Measurements from ENCODE around the gene POGZ.
A peak's percentile ranks its signal among the peaks of the same experiment; 100 is the strongest.
"Not testable (repeated sequence)": the region's sequence is repeated elsewhere in the genome, so short reads cannot be mapped to it uniquely, and the experiment has no call there.

Gene POGZ

DNA sequence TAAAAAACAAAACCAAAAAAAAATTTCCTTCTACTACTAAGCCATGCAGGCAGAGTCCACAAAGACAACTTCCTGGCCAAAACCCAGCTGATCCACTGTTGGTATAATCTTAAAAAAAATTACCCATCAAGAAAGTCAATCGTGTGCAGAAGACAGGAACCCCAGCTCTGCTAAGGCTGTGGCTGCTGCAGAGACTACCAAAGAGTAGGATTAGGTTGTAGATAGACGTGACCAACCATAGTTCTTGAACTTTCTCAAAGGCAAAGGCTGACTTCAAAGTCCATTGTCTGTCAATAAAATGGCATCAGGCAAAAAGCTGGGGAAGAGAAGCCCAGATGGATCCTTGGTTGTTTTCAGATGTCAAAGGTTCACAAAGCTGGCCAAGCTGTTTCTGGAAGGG lies 56.5 kb downstream of the POGZ start:
- in situ Hi-C loops (cut with MboI; ENCODE audit: low sequenced_read_pairs, unreplicated experiment): no loop called here
- DNase-seq (ENCODE audit: low spot score): no peak
- TF ChIP-seq, protein P1, sequence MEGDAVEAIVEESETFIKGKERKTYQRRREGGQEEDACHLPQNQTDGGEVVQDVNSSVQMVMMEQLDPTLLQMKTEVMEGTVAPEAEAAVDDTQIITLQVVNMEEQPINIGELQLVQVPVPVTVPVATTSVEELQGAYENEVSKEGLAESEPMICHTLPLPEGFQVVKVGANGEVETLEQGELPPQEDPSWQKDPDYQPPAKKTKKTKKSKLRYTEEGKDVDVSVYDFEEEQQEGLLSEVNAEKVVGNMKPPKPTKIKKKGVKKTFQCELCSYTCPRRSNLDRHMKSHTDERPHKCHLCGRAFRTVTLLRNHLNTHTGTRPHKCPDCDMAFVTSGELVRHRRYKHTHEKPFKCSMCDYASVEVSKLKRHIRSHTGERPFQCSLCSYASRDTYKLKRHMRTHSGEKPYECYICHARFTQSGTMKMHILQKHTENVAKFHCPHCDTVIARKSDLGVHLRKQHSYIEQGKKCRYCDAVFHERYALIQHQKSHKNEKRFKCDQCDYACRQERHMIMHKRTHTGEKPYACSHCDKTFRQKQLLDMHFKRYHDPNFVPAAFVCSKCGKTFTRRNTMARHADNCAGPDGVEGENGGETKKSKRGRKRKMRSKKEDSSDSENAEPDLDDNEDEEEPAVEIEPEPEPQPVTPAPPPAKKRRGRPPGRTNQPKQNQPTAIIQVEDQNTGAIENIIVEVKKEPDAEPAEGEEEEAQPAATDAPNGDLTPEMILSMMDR (IDR thresholded peaks at IDR 0.05; ENCODE audit: borderline replicate concordance, control extremely low read depth, extremely low read depth, insufficient read depth, missing control alignments): no peak

DNA sequence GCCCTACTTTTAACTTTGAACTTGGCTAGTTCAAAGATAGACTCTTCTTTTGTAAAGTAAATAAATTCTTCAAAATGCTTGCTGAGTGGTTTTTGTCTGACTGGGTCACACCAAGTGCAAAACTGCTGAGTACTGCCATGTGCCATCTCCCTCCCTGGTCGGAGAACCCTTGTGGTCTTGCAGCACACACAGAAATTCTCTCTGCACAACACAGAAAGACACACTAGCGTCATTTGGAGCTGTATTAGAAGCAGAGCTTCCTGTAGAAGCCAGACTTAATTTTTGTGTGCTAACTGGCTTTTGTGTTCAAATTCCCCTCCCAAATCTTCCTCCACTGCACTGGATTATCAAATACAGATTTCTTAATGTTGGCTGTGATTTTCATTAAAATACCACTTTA lies 57.4 kb downstream of the POGZ start:
- DNase-seq (ENCODE audit: low spot score): no peak
- in situ Hi-C loops (cut with MboI; ENCODE audit: low sequenced_read_pairs, unreplicated experiment): no loop called here
- TF ChIP-seq, protein P1 (IDR thresholded peaks at IDR 0.05; ENCODE audit: borderline replicate concordance, control extremely low read depth, extremely low read depth, insufficient read depth, missing control alignments): no peak

DNA sequence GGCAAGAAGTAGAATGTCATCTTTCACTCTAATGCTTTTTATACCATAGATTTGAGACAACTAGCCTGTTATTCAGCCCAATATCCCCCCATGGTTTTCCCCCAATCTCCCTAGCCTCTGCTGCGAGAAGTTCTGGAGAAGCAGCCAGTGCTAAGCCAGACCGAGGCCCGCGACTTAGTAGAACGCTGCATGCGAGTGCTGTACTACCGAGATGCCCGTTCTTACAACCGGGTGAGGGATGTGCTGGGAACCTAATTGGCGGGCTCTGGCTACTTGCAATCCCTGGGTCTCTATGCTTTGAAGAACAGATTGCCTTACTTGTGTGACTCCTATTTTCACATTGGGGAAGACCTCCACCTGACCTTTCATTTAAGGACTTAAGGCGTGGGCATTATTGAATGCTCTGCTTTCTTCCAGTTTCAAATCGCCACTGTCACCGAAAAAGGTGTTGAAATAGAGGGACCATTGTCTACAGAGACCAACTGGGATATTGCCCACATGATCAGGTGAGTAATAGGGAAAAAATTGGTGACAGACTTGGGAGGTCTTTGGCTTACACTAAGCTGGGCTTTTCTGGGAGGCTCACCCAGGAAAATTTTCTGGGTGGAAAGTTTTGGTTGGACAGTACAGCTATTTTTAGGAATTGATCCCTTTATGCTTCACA lies 58.0 kb downstream of the POGZ start:
- in situ Hi-C loops (cut with MboI; ENCODE audit: low sequenced_read_pairs, unreplicated experiment): no loop called here
- DNase-seq (ENCODE audit: low spot score): no peak
- TF ChIP-seq, protein P1 (IDR thresholded peaks at IDR 0.05; ENCODE audit: borderline replicate concordance, control extremely low read depth, extremely low read depth, insufficient read depth, missing control alignments): no peak

DNA sequence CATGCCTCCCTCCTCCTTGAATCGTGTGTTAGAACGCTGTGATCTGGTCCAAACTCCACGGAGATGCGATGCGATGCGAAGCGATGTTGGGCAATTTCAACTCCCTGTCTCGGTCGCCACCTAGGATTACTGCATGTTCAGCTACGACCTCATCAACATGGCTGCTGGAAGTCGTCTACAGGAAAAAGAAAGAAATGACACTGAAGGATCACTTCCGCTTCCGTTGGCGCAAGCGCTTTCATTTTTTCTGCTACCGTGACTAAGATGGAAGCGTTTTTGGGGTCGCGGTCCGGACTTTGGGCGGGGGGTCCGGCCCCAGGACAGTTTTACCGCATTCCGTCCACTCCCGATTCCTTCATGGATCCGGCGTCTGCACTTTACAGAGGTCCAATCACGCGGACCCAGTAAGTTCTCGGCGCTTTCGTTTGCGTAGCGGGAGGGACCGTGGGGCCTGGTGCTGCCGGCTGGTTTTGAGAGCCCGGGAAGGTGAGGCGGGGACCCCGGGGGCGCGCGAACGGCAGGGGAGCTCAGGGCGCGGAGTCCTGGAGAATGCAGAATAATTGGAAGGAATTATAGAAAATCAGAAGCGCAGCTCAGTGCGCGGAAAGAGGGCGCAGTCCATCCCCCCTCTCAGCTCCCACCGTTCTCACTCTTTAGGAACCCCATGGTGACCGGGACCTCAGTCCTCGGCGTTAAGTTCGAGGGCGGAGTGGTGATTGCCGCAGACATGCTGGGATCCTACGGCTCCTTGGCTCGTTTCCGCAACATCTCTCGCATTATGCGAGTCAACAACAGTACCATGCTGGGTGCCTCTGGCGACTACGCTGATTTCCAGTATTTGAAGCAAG lies 59.7 kb downstream of the POGZ start, which contains the start of gene PSMB4:
PSMB4 (plus strand) TSS at position 250 of the 848 bp plus-strand sequence; CDS start at position 265, 15 bp downstream.
- in situ Hi-C loops (cut with MboI; ENCODE audit: low sequenced_read_pairs, unreplicated experiment): no loop called here
- DNase-seq (ENCODE audit: low spot score): peak; percentile 92
- TF ChIP-seq, protein P1 (IDR thresholded peaks at IDR 0.05; ENCODE audit: borderline replicate concordance, control extremely low read depth, extremely low read depth, insufficient read depth, missing control alignments): peak; percentile 47

DNA sequence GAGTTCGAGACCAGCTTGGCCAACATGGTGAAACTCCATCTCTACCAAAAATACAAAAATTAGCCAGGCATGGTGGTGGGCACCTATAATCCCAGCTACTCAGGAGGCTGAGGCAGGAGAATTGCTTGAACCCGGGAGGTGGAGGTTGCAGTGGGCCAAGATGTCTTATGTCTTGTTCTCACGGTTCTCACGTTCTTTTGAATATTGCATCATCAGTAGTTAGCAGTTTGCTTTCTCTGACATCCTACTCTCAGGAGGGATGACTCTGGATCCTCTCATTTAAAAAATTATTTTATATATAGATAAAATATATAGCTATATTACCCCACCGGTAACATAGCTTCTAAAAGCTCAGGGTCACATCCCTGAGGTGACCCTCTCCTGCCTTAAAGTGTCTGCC lies 63.0 kb downstream of the POGZ start:
- DNase-seq (ENCODE audit: low spot score); in situ Hi-C loops (cut with MboI; ENCODE audit: low sequenced_read_pairs, unreplicated experiment): not testable (repeated sequence)

DNA sequence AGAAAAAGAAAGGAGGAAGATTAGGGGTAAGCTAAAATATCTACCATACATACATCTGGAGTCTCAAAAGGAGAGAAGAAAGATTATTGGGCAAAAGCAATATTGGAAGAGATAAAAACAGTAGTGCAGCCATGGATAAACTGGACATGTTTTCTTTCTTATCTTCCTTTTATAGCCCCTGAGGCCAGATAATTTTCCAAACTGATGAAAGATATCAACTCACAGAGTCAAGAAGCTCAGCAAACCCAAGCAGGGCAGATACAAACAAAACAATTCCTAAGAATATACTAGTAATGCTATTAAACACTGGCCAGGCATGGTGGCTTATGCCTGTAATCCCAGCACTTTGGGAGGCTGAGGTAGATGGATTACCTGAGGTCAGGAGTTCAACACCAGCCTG lies 65.7 kb downstream of the POGZ start:
- in situ Hi-C loops (cut with MboI; ENCODE audit: low sequenced_read_pairs, unreplicated experiment): no loop called here
- no peak for DNase-seq (ENCODE audit: low spot score)
- TF ChIP-seq, protein P1 (IDR thresholded peaks at IDR 0.05; ENCODE audit: borderline replicate concordance, control extremely low read depth, extremely low read depth, insufficient read depth, missing control alignments): no peak

DNA sequence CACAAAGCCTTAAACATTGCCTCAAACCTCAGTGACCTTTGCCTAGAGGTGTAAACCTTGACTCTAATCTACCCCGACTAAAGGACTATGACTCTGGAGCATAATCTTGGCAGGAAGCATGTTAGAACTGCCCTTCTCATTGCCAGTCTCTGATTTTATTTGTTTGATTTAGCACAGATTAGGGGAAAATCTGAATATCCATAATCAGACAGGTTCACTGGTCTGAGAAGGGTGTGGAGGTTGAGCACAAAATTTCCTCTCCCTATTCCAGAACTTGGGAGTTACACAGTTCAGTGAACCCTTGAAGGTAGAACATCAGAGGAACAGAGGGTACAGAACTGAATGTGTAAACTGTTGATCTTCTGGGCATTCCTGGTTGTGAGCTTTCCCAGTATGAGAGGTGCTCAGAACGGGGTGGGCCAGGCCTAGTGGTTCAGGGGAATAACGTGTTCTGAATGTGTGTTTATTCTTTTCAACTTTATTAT lies 68.2 kb downstream of the POGZ start:
- TF ChIP-seq, protein P1 (IDR thresholded peaks at IDR 0.05; ENCODE audit: borderline replicate concordance, control extremely low read depth, extremely low read depth, insufficient read depth, missing control alignments): no peak
- no peak for DNase-seq (ENCODE audit: low spot score)
- in situ Hi-C loops (cut with MboI; ENCODE audit: low sequenced_read_pairs, unreplicated experiment): no loop called here

DNA sequence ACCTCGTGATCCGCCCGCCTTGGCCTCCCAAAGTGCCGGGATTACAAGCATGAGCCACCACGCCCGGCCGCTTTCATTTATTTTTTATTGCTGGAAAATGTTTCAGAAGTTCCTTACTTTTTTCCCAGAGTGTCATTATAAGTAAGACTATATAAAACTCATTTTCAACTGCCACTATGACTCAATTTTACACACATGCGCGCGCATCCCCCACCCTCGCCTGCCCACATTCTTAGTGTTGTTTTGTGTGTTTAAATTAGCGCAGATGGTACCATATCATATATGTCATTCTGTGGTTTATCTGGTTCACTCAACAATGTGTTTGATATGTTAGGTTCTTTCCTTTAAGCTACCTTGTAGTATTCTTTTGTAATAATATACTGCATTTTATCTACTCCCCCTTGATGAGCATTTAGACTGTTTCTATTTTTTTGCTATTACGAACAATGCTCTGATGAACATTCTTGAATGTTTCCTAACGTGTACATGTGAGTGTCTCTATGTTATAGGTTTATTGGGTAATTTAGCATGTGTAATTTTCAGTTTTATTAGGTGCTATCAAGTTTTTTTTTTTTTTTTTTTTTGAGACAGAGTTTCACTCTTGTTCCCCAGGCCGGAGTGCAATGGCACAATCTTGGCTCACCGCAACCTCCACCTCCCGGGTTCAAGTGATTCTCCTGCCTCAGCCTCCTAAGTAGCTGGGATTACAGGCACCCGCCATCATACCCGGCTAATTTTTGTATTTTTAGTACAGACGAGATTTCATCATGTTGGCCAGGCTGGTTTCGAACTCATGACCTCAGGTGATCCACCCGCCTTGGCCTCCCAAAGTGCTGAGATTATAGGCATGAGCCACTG lies 68.8 kb downstream of the POGZ start:
- in situ Hi-C loops (cut with MboI; ENCODE audit: low sequenced_read_pairs, unreplicated experiment); DNase-seq (ENCODE audit: low spot score): not testable (repeated sequence)
